HepG2 (cell line): ENCODE data around the gene DPH3. TPM values are rescaled to one million over a fixed set of nuclear protein-coding genes. Genes with fewer than 3 reads are reported as not detected.

Experiments used
- AGO2 ChIP-seq: fragments of 200-400 bp; formaldehyde crosslinking; optimal IDR thresholded peaks from 2 replicates; pipeline ENCODE3; 2017; ENCODE audit warnings: mild to moderate bottlenecking, low read depth, low read length, moderate library complexity
- ATF4 ChIP-seq, 2 experiments: fragments of 450-650 bp in 1 of 2; sonication (generic) in 1 of 2; formaldehyde crosslinking; IDR thresholded peaks; 2 replicates each; pipeline versions ENCODE4 v1.5.0 to v1.8.0; 2020 to 2022; ENCODE audit warnings: mild to moderate bottlenecking in 1 of 2, missing genetic modification reagents in 1 of 2
- DMAP1 ChIP-seq: IDR thresholded peaks from 2 replicates; pipeline ENCODE4 v1.6.1; 2016
- DMTF1 ChIP-seq: sonication (generic); formaldehyde crosslinking; IDR thresholded peaks from 2 replicates; pipeline ENCODE4 v1.4.0; 2020; ENCODE audit warnings: mild to moderate bottlenecking, missing genetic modification reagents
- DR1 ChIP-seq: sonication (generic); formaldehyde crosslinking; IDR thresholded peaks from 2 replicates; pipeline ENCODE4 v1.8.0; 2021; ENCODE audit warnings: mild to moderate bottlenecking, missing genetic modification reagents, inconsistent platforms
- FOSL2 ChIP-seq: sonication (generic); formaldehyde crosslinking; IDR thresholded peaks from 2 replicates; pipeline ENCODE4 v1.4.0; 2020; ENCODE audit warnings: missing genetic modification reagents
- HDAC2 ChIP-seq: sonication (generic); formaldehyde crosslinking; IDR thresholded peaks from 2 replicates; pipeline ENCODE4 v1.4.0; 2020; ENCODE audit warnings: missing genetic modification reagents
- KAT2B ChIP-seq: fragments of 150-350 bp; IDR thresholded peaks from 2 replicates; pipeline ENCODE4 v1.6.1; 2014; ENCODE audit warnings: low read depth, low read length, borderline replicate concordance
- NR0B2 ChIP-seq: sonication (generic); formaldehyde crosslinking; IDR thresholded peaks from 2 replicates; pipeline ENCODE4 v1.4.0; 2020; ENCODE audit warnings: mild to moderate bottlenecking, missing genetic modification reagents
- NR2C2 ChIP-seq: sonication (generic); formaldehyde crosslinking; IDR thresholded peaks from 2 replicates; pipeline ENCODE4 v1.4.0; 2020; ENCODE audit warnings: missing genetic modification reagents, mild to moderate bottlenecking, moderate library complexity, borderline replicate concordance
- REPIN1 ChIP-seq: sonication (generic); formaldehyde crosslinking; IDR thresholded peaks from 2 replicates; pipeline ENCODE4 v1.8.0; 2022; ENCODE audit warnings: missing genetic modification reagents, low read depth, mild to moderate bottlenecking, borderline replicate concordance
- RNF219 ChIP-seq: sonication (generic); formaldehyde crosslinking; IDR thresholded peaks from 2 replicates; pipeline ENCODE4 v1.5.0; 2020; ENCODE audit warnings: mild to moderate bottlenecking, missing genetic modification reagents
- RXRB ChIP-seq: IDR thresholded peaks from 2 replicates; pipeline ENCODE4 v1.6.1; 2016; ENCODE audit warnings: borderline replicate concordance, missing genetic modification reagents, missing compliant biosample characterization
- TBL1XR1 ChIP-seq: fragments of 150-350 bp; IDR thresholded peaks from 2 replicates; pipeline ENCODE4 v1.6.1; 2014; ENCODE audit warnings: borderline replicate concordance, low read length; ENCODE audit not compliant: partially characterized antibody
- TFDP1 ChIP-seq: IDR thresholded peaks from 2 replicates; pipeline ENCODE4 v1.6.1; 2016; ENCODE audit warnings: missing compliant biosample characterization, missing genetic modification reagents, borderline replicate concordance
- TOPORS ChIP-seq: sonication (generic); formaldehyde crosslinking; IDR thresholded peaks from 2 replicates; pipeline ENCODE4 v1.8.0; 2023; ENCODE audit warnings: mild to moderate bottlenecking, missing genetic modification reagents
- ZNF274 ChIP-seq: sonication (generic); formaldehyde crosslinking; IDR thresholded peaks from 2 replicates; pipeline ENCODE4 v1.5.1; 2020; ENCODE audit warnings: mild to moderate bottlenecking, missing genetic modification reagents
- ZNF282 ChIP-seq: fragments of 450-650 bp; IDR thresholded peaks from 2 replicates; pipeline ENCODE4 v1.6.1; 2018; ENCODE audit not compliant: partially characterized antibody
- ZNF343 ChIP-seq: sonication (generic); formaldehyde crosslinking; IDR thresholded peaks from 2 replicates; pipeline ENCODE4 v1.4.0; 2020; ENCODE audit warnings: mild to moderate bottlenecking, missing genetic modification reagents
- ZNF446 ChIP-seq: sonication (generic); formaldehyde crosslinking; IDR thresholded peaks from 2 replicates; pipeline ENCODE4 v1.5.0; 2020; ENCODE audit warnings: mild to moderate bottlenecking, missing genetic modification reagents
- ZNF510 ChIP-seq: sonication (generic); formaldehyde crosslinking; IDR thresholded peaks from 2 replicates; pipeline ENCODE4 v1.4.0; 2020; ENCODE audit warnings: low read depth, mild to moderate bottlenecking, missing genetic modification reagents
- ZNF670 ChIP-seq: sonication (generic); formaldehyde crosslinking; IDR thresholded peaks from 2 replicates; pipeline ENCODE4 v1.8.0; 2022; ENCODE audit warnings: mild to moderate bottlenecking, missing genetic modification reagents, borderline replicate concordance
- ZSCAN30 ChIP-seq: sonication (generic); formaldehyde crosslinking; IDR thresholded peaks from 2 replicates; pipeline ENCODE4 v1.5.0; 2020; ENCODE audit warnings: mild to moderate bottlenecking, missing genetic modification reagents
- polyA plus RNA-seq, 8 experiments: library from polyadenylated mRNA; depleted of rRNA in 3 of 8; stranded (reverse) in 7 of 8; unstranded in 1 of 8; fragments of >200 nt; fragmentation: Illumina TruSeq in 4 of 8; extraction: Trizol in 4 of 8; gene quantifications; 2 replicates each; pipeline versions ENCODE4 v1.2.1 to v1.2.3, GENCODE V29; 2011 to 2016; ENCODE audit warnings: low read depth in 4 of 8, missing spikeins in 1 of 8, mixed read lengths in 1 of 8; ENCODE audit not compliant: insufficient read depth in 1 of 8
- total RNA-seq, 5 experiments: library from RNA; depleted of rRNA; stranded (reverse); fragments of >200 nt; fragmentation: Illumina TruSeq; extraction: Trizol; gene quantifications; 2 replicates each; pipeline ENCODE4 v1.2.3, GENCODE V29; 2016; ENCODE audit warnings: low read depth in 1 of 5

Gene DPH3
- total and polyA plus RNA-seq, 2 of the 13 experiments (the other 11 are each of a cell fraction or from before 2014, with no cell fraction given): 18.3 to 21.6 TPM

- TF ChIP-seq TFDP1 (CRISPR knock-in tag) (peak; percentile 36; the same call in 1 of the 2 replicates), DR1 (CRISPR knock-in tag) (no peak; the same call in 1 of the 2 replicates), NR0B2 (peak; percentile 49; the same call in 1 of the 2 replicates), NR2C2 (CRISPR knock-in tag) (peak; percentile 93), REPIN1 (CRISPR knock-in tag) (peak; percentile 97), RXRB (peak; percentile 30; the same call in 1 of the 2 replicates), ZNF670 (CRISPR knock-in tag) (peak; percentile 86; the same call in 1 of the 2 replicates), DMTF1 (CRISPR knock-in tag) (no peak), TBL1XR1 (no peak), TOPORS (CRISPR knock-in tag) (no peak; the same call in 1 of the 2 replicates), KAT2B (no peak), ZNF282 (no peak), ZNF343 (no peak), FOSL2 (peak; percentile 56), ZNF510 (CRISPR knock-in tag) (no peak), AGO2 (no peak), RNF219 (CRISPR knock-in tag) (no peak), HDAC2 (CRISPR knock-in tag) (peak; percentile 89), ZNF274 (CRISPR knock-in tag) (peak; percentile 70; the same call in 1 of the 2 replicates), ZNF446 (CRISPR knock-in tag) (no peak), ATF4 (CRISPR knock-in tag; IDR thresholded peaks at IDR 0.05) (peak in 1 of 2 experiments; percentile 69; a peak in 2 of 4 replicates), DMAP1 (CRISPR knock-in tag) (peak; percentile 88), ZSCAN30 (CRISPR knock-in tag) (no peak)
These were observed at the start of gene DPH3, which contains the start of gene OXNAD1 (continued) for GRCh38 chr3:16264708-16265454.
